Measurements from ENCODE around the gene OR10C1.

OR10C1 gene

DNA sequence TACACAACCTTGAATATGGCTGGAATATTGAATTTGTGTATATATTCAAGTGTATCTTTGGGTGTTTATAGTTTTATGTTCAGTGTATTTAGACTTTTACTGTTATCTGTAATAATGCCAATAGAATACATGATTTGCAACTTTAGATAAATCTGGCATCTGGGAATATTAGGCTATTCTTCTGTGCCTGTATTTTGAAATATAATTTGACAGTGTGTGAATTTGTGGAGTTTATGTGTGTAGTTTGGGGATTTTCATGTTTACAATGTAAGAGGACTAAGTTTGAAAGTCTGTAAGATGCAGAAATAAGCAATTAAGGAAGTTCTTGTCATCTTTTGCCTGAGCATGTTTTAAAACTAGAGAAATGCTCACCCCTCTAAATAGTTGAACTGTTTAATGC lies at the start of gene OR10C1:
TSS of gene OR10C1 (plus strand) at position 301 of the 400 bp plus-strand sequence. CDS start 710 bp downstream, outside the sequence.
- no peak within 1 kb of the TSS for H2AFZ ChIP-seq (ENCODE audit: low read length)
- no peaks in the 10 kb centered on the region for H3K9me3 ChIP-seq (ENCODE audit: insufficient read depth, low read depth, low read length)
- H3K4me1 ChIP-seq (ENCODE audit: insufficient read depth, low read length, poor library complexity, severe bottlenecking) = no peaks in the 10 kb centered on the region
- H3K79me2 ChIP-seq (ENCODE audit: insufficient read depth, low read length) = no peaks in the 10 kb centered on the region
- no peak within 1 kb of the TSS for H3K4me2 ChIP-seq (ENCODE audit: low read depth, low read length, poor library complexity, severe bottlenecking)
- no peaks in the 10 kb centered on the region for H3K9me2 ChIP-seq (replicated peaks; ENCODE audit: low read depth, low read length)
- no peaks in the 10 kb centered on the region for H3F3A ChIP-seq (ENCODE audit: low read depth)
- H3K27me3 ChIP-seq (ENCODE audit: insufficient read depth, low read length, poor library complexity, severe bottlenecking) = no peaks in the 10 kb centered on the region
- no peak within 1 kb of the TSS for H3K9ac ChIP-seq (ENCODE audit: low read depth, low read length, poor library complexity, severe bottlenecking)
- TF ChIP-seq EZH2phosphoT487 (IDR thresholded peaks at IDR 0.05; ENCODE audit: borderline replicate concordance) (no peak), CTCF (conservative IDR thresholded peaks at IDR 0.05; ENCODE audit: low read length) (no peak)
- no peaks in the 10 kb centered on the region for H4K20me1 ChIP-seq (ENCODE audit: insufficient read depth, low read length, poor library complexity, severe bottlenecking)
- no peaks in the 10 kb centered on the region for H3K36me3 ChIP-seq (ENCODE audit: insufficient read depth, low read length)
- H3K4me3 ChIP-seq (ENCODE audit: low read length, poor library complexity, severe bottlenecking) = no peak within 1 kb of the TSS

DNA sequence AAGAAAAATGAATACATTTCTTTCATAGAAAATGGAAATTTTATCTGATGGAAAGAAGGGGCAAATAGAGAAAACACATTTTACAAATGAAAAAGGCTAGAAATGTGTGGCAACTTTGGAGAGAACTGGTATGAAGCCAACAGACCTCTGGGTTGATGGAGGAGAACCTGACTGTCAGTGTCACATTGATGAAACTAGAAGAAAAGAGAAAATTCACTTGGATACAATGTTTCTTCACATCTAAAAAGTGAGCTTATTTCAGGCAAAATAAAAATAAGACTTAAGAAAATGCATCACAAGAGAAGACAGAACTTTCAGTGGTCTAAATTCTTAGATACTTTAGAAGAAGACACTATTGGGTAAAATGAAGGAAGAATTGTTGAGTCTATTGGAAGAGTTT lies 43.8 kb upstream of the OR10C1 start, which contains the start of gene OR12D2:
TSS of gene OR12D2 (plus strand) at position 301 of the 400 bp plus-strand sequence. CDS start 1,069 bp downstream, outside the sequence.
- Histone ChIP-seq H3K4me3 (ENCODE audit: low read length, poor library complexity, severe bottlenecking) (no peak within 1 kb of the TSS), H3K27me3 (ENCODE audit: insufficient read depth, low read length, poor library complexity, severe bottlenecking) (no peaks in the 10 kb centered on the region), H2AFZ (ENCODE audit: low read length) (no peak within 1 kb of the TSS), H4K20me1 (ENCODE audit: insufficient read depth, low read length, poor library complexity, severe bottlenecking) (no peaks in the 10 kb centered on the region), H3K9me3 (ENCODE audit: insufficient read depth, low read depth, low read length) (no peaks in the 10 kb centered on the region), H3K79me2 (ENCODE audit: insufficient read depth, low read length) (no peaks in the 10 kb centered on the region), H3K9ac (ENCODE audit: low read depth, low read length, poor library complexity, severe bottlenecking) (no peak within 1 kb of the TSS), H3K9me2 (replicated peaks; ENCODE audit: low read depth, low read length) (no peaks in the 10 kb centered on the region), H3F3A (ENCODE audit: low read depth) (no peaks in the 10 kb centered on the region), H3K4me2 (ENCODE audit: low read depth, low read length, poor library complexity, severe bottlenecking) (no peak within 1 kb of the TSS), H3K36me3 (ENCODE audit: insufficient read depth, low read length) (no peaks in the 10 kb centered on the region), H3K4me1 (ENCODE audit: insufficient read depth, low read length, poor library complexity, severe bottlenecking) (no peaks in the 10 kb centered on the region)
- TF ChIP-seq CTCF (conservative IDR thresholded peaks at IDR 0.05; ENCODE audit: low read length) (no peak), EZH2phosphoT487 (IDR thresholded peaks at IDR 0.05; ENCODE audit: borderline replicate concordance) (no peak)

DNA sequence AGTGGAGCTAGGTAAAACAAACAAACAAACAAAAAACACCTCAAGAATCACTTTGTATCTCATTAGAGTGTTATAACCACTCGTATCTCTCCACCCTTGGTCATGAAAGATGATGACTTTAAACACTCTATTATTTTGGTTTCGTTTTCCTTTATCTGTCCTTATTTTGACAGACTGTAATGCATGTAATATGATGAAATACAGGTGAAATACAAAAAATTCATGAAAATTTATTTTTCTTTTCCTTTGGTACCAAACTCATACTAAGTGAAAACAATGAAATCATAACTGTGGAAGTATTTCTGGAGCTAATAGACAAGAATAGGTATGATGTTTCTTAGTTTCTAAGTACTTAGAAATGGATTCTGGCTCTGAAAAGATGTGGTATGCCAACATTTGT lies 39.6 kb upstream of the OR10C1 start:
- no peaks in the 10 kb centered on the region for H4K20me1 ChIP-seq (ENCODE audit: insufficient read depth, low read length, poor library complexity, severe bottlenecking)
- no peak overlapping the region for H3K4me3 ChIP-seq (ENCODE audit: low read length, poor library complexity, severe bottlenecking)
- no peak overlapping the region for H3K4me2 ChIP-seq (ENCODE audit: low read depth, low read length, poor library complexity, severe bottlenecking)
- no peaks in the 10 kb centered on the region for H3K4me1 ChIP-seq (ENCODE audit: insufficient read depth, low read length, poor library complexity, severe bottlenecking)
- no peaks in the 10 kb centered on the region for H3K36me3 ChIP-seq (ENCODE audit: insufficient read depth, low read length)
- H2AFZ ChIP-seq (ENCODE audit: low read length) = 0 out of 2 replicates have a peak overlapping the region, but pooled peaks have one; percentile 33
- no peaks in the 10 kb centered on the region for H3F3A ChIP-seq (ENCODE audit: low read depth)
- H3K27me3 ChIP-seq (ENCODE audit: insufficient read depth, low read length, poor library complexity, severe bottlenecking) = no peaks in the 10 kb centered on the region
- H3K9ac ChIP-seq (ENCODE audit: low read depth, low read length, poor library complexity, severe bottlenecking) = no peak overlapping the region
- no peaks in the 10 kb centered on the region for H3K79me2 ChIP-seq (ENCODE audit: insufficient read depth, low read length)
- no peaks in the 10 kb centered on the region for H3K9me3 ChIP-seq (ENCODE audit: insufficient read depth, low read depth, low read length)
- TF ChIP-seq EZH2phosphoT487 (IDR thresholded peaks at IDR 0.05; ENCODE audit: borderline replicate concordance) = no peak
- TF ChIP-seq CTCF (conservative IDR thresholded peaks at IDR 0.05; ENCODE audit: low read length) = no peak
- no peaks in the 10 kb centered on the region for H3K9me2 ChIP-seq (replicated peaks; ENCODE audit: low read depth, low read length)
